Liver (tissue), 9 donors: ENCODE data around the gene TANGO6. TPM values are rescaled to one million over a fixed set of nuclear protein-coding genes. Genes with fewer than 3 reads are reported as not detected.

Source experiments
- DNase-seq: peaks from one replicate; pipeline ENCODE4 v3.0.0-alpha.2; 2017; ENCODE audit warnings: low spot score
- H3K27ac ChIP-seq, 2 donors: one replicate each; pipeline ENCODE4 v1.7.0; 2013; ENCODE audit warnings: inconsistent platforms in 2 of 2, low read length in 2 of 2, control low read depth in 1 of 2, low read depth in 1 of 2, mild to moderate bottlenecking in 1 of 2
- H3K27me3 ChIP-seq, 4 donors: one replicate each; pipeline versions ENCODE4 v1.6.1 to v1.7.0; 2013; ENCODE audit warnings: low read length in 3 of 4, inconsistent platforms in 1 of 4, mild to moderate bottlenecking in 1 of 4, moderate library complexity in 1 of 4; ENCODE audit not compliant: control insufficient read depth in 4 of 4, insufficient read depth in 4 of 4
- H3K36me3 ChIP-seq, 4 donors: one replicate each; pipeline versions ENCODE4 v1.6.1 to v1.7.0; 2013; ENCODE audit warnings: low read length in 3 of 4, mild to moderate bottlenecking in 3 of 4, low read depth in 1 of 4, moderate library complexity in 1 of 4; ENCODE audit not compliant: control insufficient read depth in 4 of 4, insufficient read depth in 3 of 4
- H3K4me1 ChIP-seq, 4 donors: one replicate each; pipeline versions ENCODE4 v1.6.1 to v1.7.0; 2013; ENCODE audit warnings: low read length in 3 of 4, mild to moderate bottlenecking in 3 of 4, moderate library complexity in 1 of 4; ENCODE audit not compliant: control insufficient read depth in 4 of 4, insufficient read depth in 4 of 4
- H3K4me3 ChIP-seq, 3 donors: one replicate each; pipeline versions ENCODE4 v1.6.1 to v1.7.0; 2013; ENCODE audit warnings: low read length in 3 of 3, control low read depth in 1 of 3, low read depth in 1 of 3, mild to moderate bottlenecking in 1 of 3
- H3K9ac ChIP-seq, 2 donors: one replicate each; pipeline ENCODE4 v1.7.0; 2013; ENCODE audit warnings: low read length in 2 of 2, mild to moderate bottlenecking in 2 of 2, moderate library complexity in 2 of 2, control low read depth in 1 of 2, low read depth in 1 of 2
- H3K9me3 ChIP-seq, 4 donors: one replicate each; pipeline versions ENCODE4 v1.6.1 to v1.7.0; 2013; ENCODE audit warnings: low read length in 3 of 4; ENCODE audit not compliant: control insufficient read depth in 4 of 4
- EGR1 ChIP-seq, 2 donors: IDR thresholded peaks; 2 replicates each; pipeline ENCODE4 v1.6.1; 2016 to 2018; ENCODE audit warnings: antibody characterized with exemption in 2 of 2, low read depth in 2 of 2
- FOXA1 ChIP-seq: IDR thresholded peaks from 2 replicates; pipeline ENCODE4 v1.6.1; 2016; ENCODE audit warnings: antibody characterized with exemption
- GABPA ChIP-seq, 2 donors: IDR thresholded peaks in 1 of 2; conservative IDR thresholded peaks in 1 of 2; 2 replicates each; pipeline ENCODE4 v1.6.1; 2016; ENCODE audit warnings: antibody characterized with exemption in 2 of 2, mild to moderate bottlenecking in 1 of 2, moderate library complexity in 1 of 2
- HNF4G ChIP-seq: IDR thresholded peaks from 2 replicates; pipeline ENCODE4 v1.6.1; 2016; ENCODE audit warnings: antibody characterized with exemption
- NR2F2 ChIP-seq: IDR thresholded peaks from 2 replicates; pipeline ENCODE4 v1.6.1; 2016; ENCODE audit warnings: antibody characterized with exemption
- TAF1 ChIP-seq: conservative IDR thresholded peaks from 2 replicates; pipeline ENCODE4 v1.6.1; 2016; ENCODE audit warnings: antibody characterized with exemption, mild to moderate bottlenecking
- YY1 ChIP-seq: IDR thresholded peaks from 2 replicates; pipeline ENCODE4 v1.6.1; 2016; ENCODE audit warnings: antibody characterized with exemption, mild to moderate bottlenecking
- WGBS: extraction: QIAGEN DNeasy Blood & Tissue Kit; methylation state at CpG from one replicate; pipeline ENCODE4 v1.1.7; 2013; 5-methylcytosine and 5-hydroxymethylcytosine counted together
- polyA plus RNA-seq, 2 donors: library from polyadenylated mRNA; stranded (reverse) in 1 of 2; unstranded in 1 of 2; fragments of 200-250 nt in 1 of 2; fragments of >200 nt in 1 of 2; fragmentation: Nextera tagmentation in 1 of 2; extraction: Ambion mirVana in 1 of 2; gene quantifications; one replicate each; pipeline versions ENCODE4 v1.2.1 to v1.2.3, GENCODE V29; 2013 to 2015
- total RNA-seq, 2 donors: library from RNA; depleted of rRNA; stranded (reverse); fragments of >200 nt; gene quantifications; one replicate each; pipeline ENCODE4 v1.2.3, GENCODE V29; 2014
- TF ChIP-seq, protein P1 (sequence below): IDR thresholded peaks from 2 replicates; pipeline ENCODE4 v1.6.1; 2016; ENCODE audit warnings: antibody characterized with exemption, mild to moderate bottlenecking
- TF ChIP-seq, protein P2 (sequence below): IDR thresholded peaks from 2 replicates; pipeline ENCODE4 v1.6.1; 2016; ENCODE audit warnings: antibody characterized with exemption
- TF ChIP-seq, protein P3 (sequence below): IDR thresholded peaks from 2 replicates; pipeline ENCODE4 v1.6.1; 2016; ENCODE audit warnings: antibody characterized with exemption
- donor health status: healthy.
- donor health status: healthy.
- donor health status: healthy.
- donor health status: healthy.
- donor health status: healthy.

Gene TANGO6
- total and polyA plus RNA-seq, 4 donors = 6.8 to 40.6 (median 10.5) TPM

DNA sequence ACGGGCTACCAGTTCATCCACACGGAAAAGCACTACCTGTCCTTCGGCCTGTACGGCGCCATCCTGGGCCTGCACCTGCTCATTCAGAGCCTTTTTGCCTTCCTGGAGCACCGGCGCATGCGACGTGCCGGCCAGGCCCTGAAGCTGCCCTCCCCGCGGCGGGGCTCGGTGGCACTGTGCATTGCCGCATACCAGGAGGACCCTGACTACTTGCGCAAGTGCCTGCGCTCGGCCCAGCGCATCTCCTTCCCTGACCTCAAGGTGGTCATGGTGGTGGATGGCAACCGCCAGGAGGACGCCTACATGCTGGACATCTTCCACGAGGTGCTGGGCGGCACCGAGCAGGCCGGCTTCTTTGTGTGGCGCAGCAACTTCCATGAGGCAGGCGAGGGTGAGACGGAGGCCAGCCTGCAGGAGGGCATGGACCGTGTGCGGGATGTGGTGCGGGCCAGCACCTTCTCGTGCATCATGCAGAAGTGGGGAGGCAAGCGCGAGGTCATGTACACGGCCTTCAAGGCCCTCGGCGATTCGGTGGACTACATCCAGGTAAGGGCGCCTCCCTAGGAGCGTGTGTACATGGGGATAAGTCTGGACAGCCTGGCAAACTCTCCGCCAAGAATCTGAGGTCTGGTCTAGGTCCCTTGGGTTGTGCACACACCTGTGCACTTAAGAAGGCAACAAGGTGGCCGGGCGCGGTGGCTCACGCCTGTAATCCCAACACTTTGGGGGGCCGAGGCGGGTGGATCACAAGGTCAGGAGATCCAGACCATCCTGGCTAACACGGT is 266.3 kb downstream of the TANGO6 start:
- Histone ChIP-seq H3K4me3 (no peak overlapping the region), H3K27ac (no peak overlapping the region), H3K27me3 (no peaks in the 10 kb centered on the region), H3K9me3 (no peaks in the 10 kb centered on the region), H3K36me3 (peaks cover 0 to 15% (median 2%) of the 10 kb centered on the region in 4 donors), H3K4me1 (peaks cover 12 to 38% (median 24%) of the 10 kb centered on the region in 4 donors), H3K9ac (no peak overlapping the region)
- 97% methylated on average over 48 of the region's 48 CpGs for WGBS
- TF ChIP-seq NR2F2 (no peak), FOXA1 (no peak), TAF1 (no peak), EGR1 (IDR thresholded peaks at IDR 0.05; ENCODE audit: low read depth in 2 of 2) (no peak), GABPA (IDR thresholded peaks at IDR 0.05 in 1 of 2, conservative IDR thresholded peaks at IDR 0.05 in 1 of 2) (no peak), YY1 (no peak)
- TF ChIP-seq, protein P1, sequence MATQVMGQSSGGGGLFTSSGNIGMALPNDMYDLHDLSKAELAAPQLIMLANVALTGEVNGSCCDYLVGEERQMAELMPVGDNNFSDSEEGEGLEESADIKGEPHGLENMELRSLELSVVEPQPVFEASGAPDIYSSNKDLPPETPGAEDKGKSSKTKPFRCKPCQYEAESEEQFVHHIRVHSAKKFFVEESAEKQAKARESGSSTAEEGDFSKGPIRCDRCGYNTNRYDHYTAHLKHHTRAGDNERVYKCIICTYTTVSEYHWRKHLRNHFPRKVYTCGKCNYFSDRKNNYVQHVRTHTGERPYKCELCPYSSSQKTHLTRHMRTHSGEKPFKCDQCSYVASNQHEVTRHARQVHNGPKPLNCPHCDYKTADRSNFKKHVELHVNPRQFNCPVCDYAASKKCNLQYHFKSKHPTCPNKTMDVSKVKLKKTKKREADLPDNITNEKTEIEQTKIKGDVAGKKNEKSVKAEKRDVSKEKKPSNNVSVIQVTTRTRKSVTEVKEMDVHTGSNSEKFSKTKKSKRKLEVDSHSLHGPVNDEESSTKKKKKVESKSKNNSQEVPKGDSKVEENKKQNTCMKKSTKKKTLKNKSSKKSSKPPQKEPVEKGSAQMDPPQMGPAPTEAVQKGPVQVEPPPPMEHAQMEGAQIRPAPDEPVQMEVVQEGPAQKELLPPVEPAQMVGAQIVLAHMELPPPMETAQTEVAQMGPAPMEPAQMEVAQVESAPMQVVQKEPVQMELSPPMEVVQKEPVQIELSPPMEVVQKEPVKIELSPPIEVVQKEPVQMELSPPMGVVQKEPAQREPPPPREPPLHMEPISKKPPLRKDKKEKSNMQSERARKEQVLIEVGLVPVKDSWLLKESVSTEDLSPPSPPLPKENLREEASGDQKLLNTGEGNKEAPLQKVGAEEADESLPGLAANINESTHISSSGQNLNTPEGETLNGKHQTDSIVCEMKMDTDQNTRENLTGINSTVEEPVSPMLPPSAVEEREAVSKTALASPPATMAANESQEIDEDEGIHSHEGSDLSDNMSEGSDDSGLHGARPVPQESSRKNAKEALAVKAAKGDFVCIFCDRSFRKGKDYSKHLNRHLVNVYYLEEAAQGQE = no peak
- TF ChIP-seq, protein P2, sequence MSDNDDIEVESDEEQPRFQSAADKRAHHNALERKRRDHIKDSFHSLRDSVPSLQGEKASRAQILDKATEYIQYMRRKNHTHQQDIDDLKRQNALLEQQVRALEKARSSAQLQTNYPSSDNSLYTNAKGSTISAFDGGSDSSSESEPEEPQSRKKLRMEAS = no peak
- DNase-seq = no peak

DNA sequence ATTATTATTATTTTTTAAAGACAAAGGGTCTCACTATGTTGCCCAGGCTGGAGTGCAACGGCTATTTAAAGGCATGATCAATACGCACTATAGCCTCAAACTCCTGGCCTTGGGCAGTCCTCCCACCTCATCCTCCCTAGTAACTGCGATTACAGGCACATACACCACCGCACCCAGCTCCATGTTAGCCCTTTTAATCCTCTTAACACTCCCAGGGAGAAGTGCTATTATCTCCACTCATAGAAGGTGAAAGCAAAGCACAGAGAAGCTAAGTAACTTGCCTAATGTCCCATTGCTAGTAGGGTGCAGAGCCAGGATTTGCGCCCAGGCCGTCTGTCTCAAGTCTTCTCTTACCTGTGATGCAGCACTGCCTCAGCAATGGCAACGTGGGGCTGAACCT is 267.1 kb downstream of the TANGO6 start:
- no peak for DNase-seq
- Histone ChIP-seq H3K36me3 (peaks cover 0 to 20% (median 2%) of the 10 kb centered on the region in 4 donors), H3K27me3 (no peaks in the 10 kb centered on the region), H3K4me1 (peaks cover 12 to 35% (median 20%) of the 10 kb centered on the region in 4 donors), H3K9me3 (no peaks in the 10 kb centered on the region), H3K4me3 (no peak overlapping the region), H3K27ac (no peak overlapping the region), H3K9ac (no peak overlapping the region)
- WGBS = 95% methylated on average over 7 of the region's 7 CpGs
- TF ChIP-seq, protein P3, sequence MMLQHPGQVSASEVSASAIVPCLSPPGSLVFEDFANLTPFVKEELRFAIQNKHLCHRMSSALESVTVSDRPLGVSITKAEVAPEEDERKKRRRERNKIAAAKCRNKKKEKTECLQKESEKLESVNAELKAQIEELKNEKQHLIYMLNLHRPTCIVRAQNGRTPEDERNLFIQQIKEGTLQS = no peak
- TF ChIP-seq, protein P1 = no peak
- TF ChIP-seq HNF4G = no peak
- TF ChIP-seq NR2F2 = no peak
- TF ChIP-seq FOXA1 = no peak
